MCF 10A (cell line): Measurements from ENCODE around the gene FOXD2. TPM values are rescaled to one million over a fixed set of nuclear protein-coding genes. Genes with fewer than 3 reads are reported as not detected.

Source experiments
- BruUV-seq: library from RNA; stranded (reverse); fragments of 400-500 nt; replicated peaks from 2 replicates; lab custom pipeline; 2021; lab: Mats Ljungman, UMichigan
- CTCF ChIA-PET: fragments of 300-600 bp; sonication (Branson Sonifier 250); formaldehyde crosslinking; extraction: SDS; loops from one replicate; lab custom pipeline; 2021; ENCODE audit warnings: antibody characterized with exemption, inconsistent platforms; lab: Yijun Ruan, JAX
- POLR2A ChIA-PET: fragments of 300-600, 350-650 bp; sonication (Branson Sonifier 250); formaldehyde crosslinking; extraction: SDS; loops from one replicate; lab custom pipeline; 2020; ENCODE audit warnings: antibody characterized with exemption, inconsistent platforms; lab: Yijun Ruan, JAX
- DNase-seq: peaks from one replicate; pipeline ENCODE4 v3.0.0-alpha.2; 2018; ENCODE audit not compliant: unreplicated experiment
- H3K27ac Mint-ChIP-seq: one replicate; pipeline ENCODE4 v1.8.0; 2022; ENCODE audit warnings: mild to moderate bottlenecking, low read depth, mixed read lengths; ENCODE audit not compliant: unreplicated experiment
- H3K27me3 Mint-ChIP-seq: one replicate; pipeline ENCODE4 v1.8.0; 2022; ENCODE audit warnings: mixed read lengths; ENCODE audit not compliant: insufficient read depth, unreplicated experiment
- H3K36me3 Mint-ChIP-seq: one replicate; pipeline ENCODE4 v1.8.0; 2022; ENCODE audit warnings: mild to moderate bottlenecking, moderate library complexity, mixed read lengths; ENCODE audit not compliant: insufficient read depth, unreplicated experiment
- H3K4me1 Mint-ChIP-seq: one replicate; pipeline ENCODE4 v1.8.0; 2022; ENCODE audit warnings: mixed read lengths; ENCODE audit not compliant: insufficient read depth, unreplicated experiment
- H3K4me3 Mint-ChIP-seq: one replicate; pipeline ENCODE4 v1.8.0; 2022; ENCODE audit warnings: mild to moderate bottlenecking, moderate library complexity, mixed read lengths; ENCODE audit not compliant: unreplicated experiment
- H3K9me3 Mint-ChIP-seq: one replicate; pipeline ENCODE4 v1.8.0; 2022; ENCODE audit warnings: mixed read lengths; ENCODE audit not compliant: unreplicated experiment
- CTCF ChIP-seq: fragments of 200-600 bp; IDR thresholded peaks from one replicate; pipeline ENCODE4 v1.8.0; 2022; ENCODE audit warnings: antibody characterized with exemption, mild to moderate bottlenecking; ENCODE audit not compliant: unreplicated experiment
- intact Hi-C: fragments of 100-400 bp; cut with micrococcal nuclease; formaldehyde crosslinking; loops from 2 replicates; pipeline ENCODE4 v1.14.1; 2022
- total RNA-seq: library from RNA; stranded (reverse); gene quantifications from 2 replicates; pipeline ENCODE4 v1.2.3, GENCODE V29; 2022

Gene FOXD2
- total RNA-seq, 1 experiment from 2014 or later, result 0.44 TPM

GRCh38 chr1:47415728-47416318, 22.0 kb upstream of the FOXD2 start, which contains the start of gene FOXE3:
TSS of gene FOXE3 (plus strand) at chr1:47416285. CDS start at chr1:47416316, 31 bp downstream.
- H3K36me3 Mint-ChIP-seq, result peaks cover 1% of the 10 kb centered on the region
- no peak within 1 kb of the TSS for H3K27ac Mint-ChIP-seq
- peaks cover 6% of the 10 kb centered on the region for H3K4me1 Mint-ChIP-seq
- POLR2A ChIA-PET, result interaction anchor here (0.5 to 0.9 kb wide), 2 partner anchors 43 to 110 kb away, joined by 3 read pairs; no protein-coding TSS in a partner anchor
- no peaks in the 10 kb centered on the region for H3K27me3 Mint-ChIP-seq
- no peak for DNase-seq
- TF ChIP-seq CTCF, result no peak
- H3K4me3 Mint-ChIP-seq, result no peak within 1 kb of the TSS
- no TSS peak for BruUV-seq
- intact Hi-C loops, result no loop called here
- CTCF ChIA-PET, result interaction anchor here (1.1 to 4.5 kb wide), 2 partner anchors 8 to 25 kb away, joined by 4 to 31 read pairs; no protein-coding TSS in a partner anchor
- H3K9me3 Mint-ChIP-seq, result no peaks in the 10 kb centered on the region

- DNase-seq, result no peak
- Mint-ChIP-seq H3K9me3 (no peaks in the 10 kb centered on the region), H3K27ac (no peak overlapping the region), H3K27me3 (no peaks in the 10 kb centered on the region), H3K36me3 (peaks cover 6% of the 10 kb centered on the region), H3K4me1 (no peaks in the 10 kb centered on the region), H3K4me3 (no peak overlapping the region)
- POLR2A ChIA-PET, result no interaction called here
- CTCF ChIA-PET, result interaction anchor here (2.2 kb wide), 1 partner anchor 18 kb away, joined by 11 read pairs; no protein-coding TSS in a partner anchor
- TF ChIP-seq CTCF, result no peak
- intact Hi-C loops, result no loop called here
- BruUV-seq, result no TSS peak
Measured at GRCh38 chr1:47416319-47417169, 21.3 kb upstream of the FOXD2 start.

- Mint-ChIP-seq H3K27me3 (no peaks in the 10 kb centered on the region), H3K9me3 (no peaks in the 10 kb centered on the region), H3K4me1 (no peaks in the 10 kb centered on the region), H3K27ac (no peak overlapping the region), H3K36me3 (peaks cover 6% of the 10 kb centered on the region), H3K4me3 (no peak overlapping the region)
- TF ChIP-seq CTCF, result no peak
- BruUV-seq, result no TSS peak
- DNase-seq, result no peak
- intact Hi-C loops, result no loop called here
- ChIA-PET POLR2A (no interaction called here), CTCF (interaction anchor here (0.7 to 3.0 kb wide), 7 partner anchors 12 to 309 kb away, joined by 3 to 14 read pairs (median 4); partner anchors contain the start of gene PDZK1IP1)
Measured at GRCh38 chr1:47417170-47418044, 20.4 kb upstream of the FOXD2 start.
